HepG2 (cell line): ENCODE measurements around the gene CAPN15. TPM values are rescaled to one million over a fixed set of nuclear protein-coding genes. Genes with fewer than 3 reads are reported as not detected.
A peak's percentile ranks its signal among the peaks of the same experiment; 100 is the strongest.

Source experiments
- ATAC-seq: fragments of 200-7000 bp; cut with Tn5 transposase; 3 replicates; pipeline ENCODE4 v1.9.1; 2020; ENCODE audit warnings: mild to moderate bottlenecking, moderate library complexity
- BruUV-seq: library from RNA; stranded (reverse); fragments of 400-500 nt; replicated peaks from 2 replicates; lab custom pipeline; 2021; lab: Mats Ljungman, UMichigan
- CTCF ChIA-PET: fragments of 300-600 bp; formaldehyde crosslinking; extraction: SDS; loops from one replicate; lab custom pipeline; 2021; ENCODE audit warnings: low total read pairs, inconsistent platforms, low intra/inter-chr PET ratio; lab: Yijun Ruan, JAX
- POLR2A ChIA-PET: fragments of 350-600 bp; sonication (Branson Sonifier 250); formaldehyde crosslinking; loops from one replicate; lab custom pipeline; 2020; ENCODE audit warnings: antibody characterized with exemption, inconsistent platforms; lab: Yijun Ruan, JAX
- DNase-seq: peaks from one replicate; pipeline ENCODE4 v3.0.0-alpha.2; 2015; ENCODE audit warnings: low spot score
- FAIRE-seq: peaks from 3 replicates; lab custom pipeline; 2011; peaks lifted over from hg19 to GRCh38; lab: Jason Lieb, UNC
- H2AFZ ChIP-seq: one replicate; pipeline ENCODE4 v1.6.1; 2011; ENCODE audit warnings: low read length, inconsistent platforms
- H3K27ac ChIP-seq: fragments of 300-600 bp; 3 replicates; pipeline ENCODE4 v1.8.0; 2011; ENCODE audit warnings: mixed run types, mild to moderate bottlenecking, mixed read lengths, low read length, inconsistent platforms; ENCODE audit not compliant: insufficient read depth; ENCODE audit errors: extremely low read length
- H3K27me3 ChIP-seq, 2 experiments: fragments of 200-600 bp in 1 of 2; 2 replicates in 1 of 2; 3 replicates in 1 of 2; pipeline versions ENCODE4 v1.6.0 to v1.8.0; 2011; ENCODE audit warnings: low read length in 2 of 2, mild to moderate bottlenecking in 2 of 2, moderate library complexity in 2 of 2, inconsistent platforms in 1 of 2; ENCODE audit not compliant: insufficient read depth in 2 of 2, control insufficient read depth in 1 of 2
- H3K36me3 ChIP-seq, 2 experiments: fragments of 200-600 bp in 1 of 2; replicated peaks in 1 of 2; 2 replicates in 1 of 2; 3 replicates in 1 of 2; pipeline versions ENCODE4 v1.5.1 to v1.8.0; 2011; ENCODE audit warnings: low read length in 2 of 2, inconsistent platforms in 1 of 2; ENCODE audit not compliant: insufficient read depth in 2 of 2, control insufficient read depth in 1 of 2
- H3K4me1 ChIP-seq: 2 replicates; pipeline ENCODE4 v1.5.1; 2012; ENCODE audit warnings: low read length, inconsistent platforms; ENCODE audit not compliant: insufficient read depth
- H3K4me2 ChIP-seq: 2 replicates; pipeline ENCODE4 v1.6.0; 2011; ENCODE audit warnings: low read depth, low read length, inconsistent platforms
- H3K4me3 ChIP-seq, 3 experiments: fragments of 200-600 bp in 1 of 3; sonication (generic), shearing (Covaris generic) in 1 of 3; replicated peaks in 1 of 3; 2 replicates each; pipeline ENCODE4 v1.5.1; 2011 to 2016; ENCODE audit warnings: low read length in 3 of 3, inconsistent platforms in 2 of 3, low read depth in 2 of 3, mild to moderate bottlenecking in 2 of 3, control low read depth in 1 of 3, mixed read lengths in 1 of 3; ENCODE audit not compliant: insufficient read depth in 1 of 3
- H3K79me2 ChIP-seq: one replicate; pipeline ENCODE4 v1.6.1; 2011; ENCODE audit warnings: low read length, inconsistent platforms; ENCODE audit not compliant: insufficient read depth
- H3K9ac ChIP-seq: 2 replicates; pipeline ENCODE4 v1.6.0; 2011; ENCODE audit warnings: mild to moderate bottlenecking, low read depth, low read length, inconsistent platforms; ENCODE audit not compliant: insufficient read depth
- H3K9me3 ChIP-seq: 2 replicates; pipeline ENCODE4 v1.5.1; 2012; ENCODE audit warnings: mild to moderate bottlenecking, low read length
- H4K20me1 ChIP-seq: 2 replicates; pipeline ENCODE4 v1.6.0; 2011; ENCODE audit warnings: inconsistent platforms, mild to moderate bottlenecking, low read length, moderate library complexity; ENCODE audit not compliant: insufficient read depth
- CHD4 ChIP-seq: fragments of 200-600 bp; sonication (generic); IDR thresholded peaks from 2 replicates; pipeline ENCODE4 v1.7.0; 2017; ENCODE audit warnings: mild to moderate bottlenecking, low read length, borderline replicate concordance
- FOXA3 ChIP-seq: IDR thresholded peaks from 2 replicates; pipeline ENCODE4 v1.6.1; 2016; ENCODE audit warnings: missing genetic modification reagents, missing compliant biosample characterization
- HNRNPL ChIP-seq: fragments of 200-400 bp; formaldehyde crosslinking; IDR thresholded peaks from 2 replicates; pipeline ENCODE4 v1.6.1; 2017; ENCODE audit warnings: mild to moderate bottlenecking, low read depth, low read length
- MTA1 ChIP-seq: sonication (generic); formaldehyde crosslinking; IDR thresholded peaks from 2 replicates; pipeline ENCODE4 v1.4.0; 2020; ENCODE audit warnings: missing genetic modification reagents, mild to moderate bottlenecking, borderline replicate concordance
- MTF2 ChIP-seq: sonication (generic); formaldehyde crosslinking; IDR thresholded peaks from 2 replicates; pipeline ENCODE4 v1.5.0; 2020; ENCODE audit warnings: missing genetic modification reagents, borderline replicate concordance
- NPAS2 ChIP-seq: sonication (generic); formaldehyde crosslinking; IDR thresholded peaks from 2 replicates; pipeline ENCODE4 v1.8.0; 2022; ENCODE audit warnings: mild to moderate bottlenecking, missing genetic modification reagents, borderline replicate concordance
- POLR2AphosphoS2 ChIP-seq: IDR thresholded peaks from 2 replicates; pipeline ENCODE4 v1.6.1; 2011; ENCODE audit warnings: low read depth, low read length, improper control_type of control experiment
- RARA ChIP-seq: IDR thresholded peaks from 2 replicates; pipeline ENCODE4 v1.6.1; 2016; ENCODE audit warnings: missing genetic modification reagents, missing compliant biosample characterization
- YY1 ChIP-seq: IDR thresholded peaks from 2 replicates; pipeline ENCODE4 v1.6.1; 2011; ENCODE audit warnings: low read length, low read depth, moderate library complexity, mild to moderate bottlenecking; ENCODE audit not compliant: insufficient read depth, insufficient replicate concordance
- ZNF251 ChIP-seq: sonication (generic); formaldehyde crosslinking; IDR thresholded peaks from 2 replicates; pipeline ENCODE4 v1.9.0; 2021; ENCODE audit warnings: mild to moderate bottlenecking, missing genetic modification reagents
- ZNF615 ChIP-seq: sonication (generic); formaldehyde crosslinking; IDR thresholded peaks from 2 replicates; pipeline ENCODE4 v1.5.0; 2020; ENCODE audit warnings: mild to moderate bottlenecking, missing genetic modification reagents, borderline replicate concordance
- ZNF776 ChIP-seq: sonication (generic); formaldehyde crosslinking; IDR thresholded peaks from 2 replicates; pipeline ENCODE4 v1.4.0; 2020; ENCODE audit warnings: mild to moderate bottlenecking, missing genetic modification reagents
- WGBS: methylation state at CpG from one replicate; pipeline ENCODE4 v1.1.6; 2017; ENCODE audit warnings: low lambda C conversion rate; 5-methylcytosine and 5-hydroxymethylcytosine counted together
- in situ Hi-C: cut with HindIII; loops from 2 replicates; pipeline ENCODE4 v1.10.0; 2017; ENCODE audit warnings: low pct_unique_long_range_greater_than_20kb; ENCODE audit not compliant: extremely low pct_ligation_motif_present
- intact Hi-C: fragments of 100-400 bp; cut with micrococcal nuclease; formaldehyde crosslinking; loops from one replicate; pipeline ENCODE4 v1.10.0; 2022; ENCODE audit not compliant: unreplicated experiment
- polyA plus RNA-seq, 8 experiments: library from polyadenylated mRNA; depleted of rRNA in 3 of 8; stranded (reverse) in 7 of 8; unstranded in 1 of 8; fragments of >200 nt; fragmentation: Illumina TruSeq in 4 of 8; extraction: Trizol in 4 of 8; gene quantifications; 2 replicates each; pipeline versions ENCODE4 v1.2.1 to v1.2.3, GENCODE V29; 2011 to 2016; ENCODE audit warnings: low read depth in 4 of 8, missing spikeins in 1 of 8, mixed read lengths in 1 of 8; ENCODE audit not compliant: insufficient read depth in 1 of 8
- total RNA-seq, 5 experiments: library from RNA; depleted of rRNA; stranded (reverse); fragments of >200 nt; fragmentation: Illumina TruSeq; extraction: Trizol; gene quantifications; 2 replicates each; pipeline ENCODE4 v1.2.3, GENCODE V29; 2016; ENCODE audit warnings: low read depth in 1 of 5
- TF ChIP-seq, protein P1 (sequence below): IDR thresholded peaks from 2 replicates; pipeline ENCODE4 v1.6.1; 2016; ENCODE audit warnings: control low read depth
- TF ChIP-seq, protein P2 (sequence below): sonication (generic); formaldehyde crosslinking; IDR thresholded peaks from 2 replicates; pipeline ENCODE4 v1.5.0; 2020; ENCODE audit warnings: missing genetic modification reagents
- TF ChIP-seq, protein P3 (sequence below): sonication (generic); formaldehyde crosslinking; IDR thresholded peaks from 2 replicates; pipeline ENCODE4 v1.8.1; 2023; ENCODE audit warnings: mild to moderate bottlenecking, moderate library complexity, missing genetic modification reagents
- TF ChIP-seq, protein P4 (sequence below): sonication (generic); formaldehyde crosslinking; IDR thresholded peaks from 2 replicates; pipeline ENCODE4 v1.4.0; 2020; ENCODE audit warnings: missing genetic modification reagents
- TF ChIP-seq, protein P5 (sequence below), 2 experiments: sonication (generic) in 1 of 2; formaldehyde crosslinking in 1 of 2; IDR thresholded peaks; 2 replicates each; pipeline versions ENCODE4 v1.4.0 to v1.6.1; 2018 to 2020; ENCODE audit warnings: missing genetic modification reagents in 2 of 2, borderline replicate concordance in 1 of 2, low read depth in 1 of 2, mild to moderate bottlenecking in 1 of 2, missing biosample characterization in 1 of 2

Gene CAPN15
- total and polyA plus RNA-seq, 2 of the 13 experiments (the other 11 are each of a cell fraction or from before 2014, with no cell fraction given): 14.9 to 24.5 TPM

DNA sequence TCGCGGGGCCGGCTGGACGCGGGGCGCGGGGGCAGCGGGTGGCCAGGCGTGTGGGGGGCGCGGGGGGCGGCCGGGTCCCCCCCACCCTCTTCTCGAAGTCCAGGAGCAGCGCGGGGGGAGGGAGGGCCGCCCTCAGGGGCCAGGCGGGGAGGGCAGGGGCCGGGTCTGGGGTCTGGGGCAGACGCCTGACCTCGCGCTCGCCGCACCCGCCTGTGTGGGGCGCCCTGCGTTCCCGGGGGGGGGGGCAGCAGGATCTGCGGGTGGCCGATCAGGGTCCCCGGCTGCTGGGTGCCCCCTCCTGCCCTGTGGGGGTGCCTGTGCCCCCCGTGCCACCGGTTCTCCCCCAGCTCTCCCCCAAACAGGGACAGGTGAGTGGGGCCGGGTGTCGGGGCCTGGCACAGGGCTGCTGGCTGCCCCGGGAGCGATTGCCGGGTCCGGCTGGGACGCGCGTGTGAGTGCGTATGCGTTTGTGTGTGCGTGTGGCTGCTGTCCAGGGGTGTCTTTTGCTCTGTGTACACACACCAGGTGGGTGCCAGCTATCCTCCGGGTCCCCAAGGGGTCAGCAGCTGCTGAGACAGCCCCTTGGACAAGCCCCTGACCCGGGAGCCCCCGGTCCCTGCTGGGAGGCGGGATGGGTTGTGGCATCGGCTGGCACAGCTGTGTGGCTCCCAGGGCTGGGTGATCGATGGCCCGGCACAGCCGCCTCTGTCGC is 33.3 kb downstream of the CAPN15 start:
- FAIRE-seq: no peak
- ChIA-PET POLR2A (interaction anchor here (0.5 kb wide), 1 partner anchor 860 kb away, joined by 3 read pairs; no protein-coding TSS in a partner anchor), CTCF (no interaction called here)
- H3K9ac ChIP-seq: 0 out of 2 replicates have a peak overlapping the region, but pooled peaks have one; percentile 25
- H3K27ac ChIP-seq: no peak overlapping the region
- H3K4me3 ChIP-seq: peak overlapping the region in 2 of 3 experiments; percentile 25 to 46; a peak in 2 of 6 replicates
- in situ Hi-C loops (no loop called here), intact Hi-C loops (no loop called here)
- no peaks in the 10 kb centered on the region for H4K20me1 ChIP-seq
- no peak for ATAC-seq
- WGBS: 0% methylated on average over 2 of the region's 54 CpGs
- no peak overlapping the region for H2AFZ ChIP-seq
- BruUV-seq: no TSS peak
- peak overlapping the region; percentile 58 for H3K4me2 ChIP-seq
- no peaks in the 10 kb centered on the region for H3K79me2 ChIP-seq
- no peak for DNase-seq
- H3K36me3 ChIP-seq: no peaks in the 10 kb centered on the region
- peaks cover 17 to 61% of the 10 kb centered on the region in 2 experiments for H3K27me3 ChIP-seq
- peaks cover 72% of the 10 kb centered on the region for H3K4me1 ChIP-seq
- H3K9me3 ChIP-seq: no peaks in the 10 kb centered on the region
- TF ChIP-seq HNRNPL: 0 out of 2 replicates have a peak, but pooled peaks have one; percentile 35
- TF ChIP-seq FOXA3 (CRISPR knock-in tag): no peak
- TF ChIP-seq, protein P1, sequence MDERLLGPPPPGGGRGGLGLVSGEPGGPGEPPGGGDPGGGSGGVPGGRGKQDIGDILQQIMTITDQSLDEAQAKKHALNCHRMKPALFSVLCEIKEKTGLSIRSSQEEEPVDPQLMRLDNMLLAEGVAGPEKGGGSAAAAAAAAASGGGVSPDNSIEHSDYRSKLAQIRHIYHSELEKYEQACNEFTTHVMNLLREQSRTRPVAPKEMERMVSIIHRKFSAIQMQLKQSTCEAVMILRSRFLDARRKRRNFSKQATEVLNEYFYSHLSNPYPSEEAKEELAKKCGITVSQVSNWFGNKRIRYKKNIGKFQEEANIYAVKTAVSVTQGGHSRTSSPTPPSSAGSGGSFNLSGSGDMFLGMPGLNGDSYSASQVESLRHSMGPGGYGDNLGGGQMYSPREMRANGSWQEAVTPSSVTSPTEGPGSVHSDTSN (CRISPR knock-in tag): no peak
- no peak for TF ChIP-seq CHD4
- TF ChIP-seq YY1: no peak
- TF ChIP-seq POLR2AphosphoS2: no peak
- TF ChIP-seq ZNF776 (CRISPR knock-in tag): no peak
- no peak for TF ChIP-seq ZNF251 (CRISPR knock-in tag)
- TF ChIP-seq, protein P2, sequence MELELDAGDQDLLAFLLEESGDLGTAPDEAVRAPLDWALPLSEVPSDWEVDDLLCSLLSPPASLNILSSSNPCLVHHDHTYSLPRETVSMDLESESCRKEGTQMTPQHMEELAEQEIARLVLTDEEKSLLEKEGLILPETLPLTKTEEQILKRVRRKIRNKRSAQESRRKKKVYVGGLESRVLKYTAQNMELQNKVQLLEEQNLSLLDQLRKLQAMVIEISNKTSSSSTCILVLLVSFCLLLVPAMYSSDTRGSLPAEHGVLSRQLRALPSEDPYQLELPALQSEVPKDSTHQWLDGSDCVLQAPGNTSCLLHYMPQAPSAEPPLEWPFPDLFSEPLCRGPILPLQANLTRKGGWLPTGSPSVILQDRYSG (CRISPR knock-in tag): no peak
- no peak for TF ChIP-seq RARA (CRISPR knock-in tag)
- no peak for TF ChIP-seq NPAS2 (CRISPR knock-in tag)
- TF ChIP-seq, protein P3, sequence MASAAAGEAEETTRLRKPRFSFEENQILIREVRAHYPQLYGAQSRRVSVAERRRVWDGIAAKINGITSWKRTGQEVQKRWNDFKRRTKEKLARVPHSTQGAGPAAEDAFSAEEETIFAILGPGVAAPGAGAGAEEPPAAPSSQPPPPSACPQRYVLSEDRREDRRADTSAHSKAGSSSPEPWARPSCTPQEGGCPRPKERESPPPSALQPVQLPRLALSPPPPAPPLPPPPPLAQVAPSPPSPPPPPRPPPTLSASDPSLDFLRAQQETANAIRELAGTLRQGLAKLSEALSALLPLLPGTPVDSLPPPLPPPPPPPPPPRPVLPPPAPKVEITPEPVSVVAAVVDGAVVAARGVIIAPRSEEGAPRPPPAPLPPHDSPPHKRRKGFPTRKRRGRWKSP: no peak
- no peak for TF ChIP-seq ZNF615
- TF ChIP-seq, protein P4, sequence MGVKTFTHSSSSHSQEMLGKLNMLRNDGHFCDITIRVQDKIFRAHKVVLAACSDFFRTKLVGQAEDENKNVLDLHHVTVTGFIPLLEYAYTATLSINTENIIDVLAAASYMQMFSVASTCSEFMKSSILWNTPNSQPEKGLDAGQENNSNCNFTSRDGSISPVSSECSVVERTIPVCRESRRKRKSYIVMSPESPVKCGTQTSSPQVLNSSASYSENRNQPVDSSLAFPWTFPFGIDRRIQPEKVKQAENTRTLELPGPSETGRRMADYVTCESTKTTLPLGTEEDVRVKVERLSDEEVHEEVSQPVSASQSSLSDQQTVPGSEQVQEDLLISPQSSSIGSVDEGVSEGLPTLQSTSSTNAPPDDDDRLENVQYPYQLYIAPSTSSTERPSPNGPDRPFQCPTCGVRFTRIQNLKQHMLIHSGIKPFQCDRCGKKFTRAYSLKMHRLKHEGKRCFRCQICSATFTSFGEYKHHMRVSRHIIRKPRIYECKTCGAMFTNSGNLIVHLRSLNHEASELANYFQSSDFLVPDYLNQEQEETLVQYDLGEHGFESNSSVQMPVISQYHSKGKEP (CRISPR knock-in tag): no peak
- TF ChIP-seq, protein P5, sequence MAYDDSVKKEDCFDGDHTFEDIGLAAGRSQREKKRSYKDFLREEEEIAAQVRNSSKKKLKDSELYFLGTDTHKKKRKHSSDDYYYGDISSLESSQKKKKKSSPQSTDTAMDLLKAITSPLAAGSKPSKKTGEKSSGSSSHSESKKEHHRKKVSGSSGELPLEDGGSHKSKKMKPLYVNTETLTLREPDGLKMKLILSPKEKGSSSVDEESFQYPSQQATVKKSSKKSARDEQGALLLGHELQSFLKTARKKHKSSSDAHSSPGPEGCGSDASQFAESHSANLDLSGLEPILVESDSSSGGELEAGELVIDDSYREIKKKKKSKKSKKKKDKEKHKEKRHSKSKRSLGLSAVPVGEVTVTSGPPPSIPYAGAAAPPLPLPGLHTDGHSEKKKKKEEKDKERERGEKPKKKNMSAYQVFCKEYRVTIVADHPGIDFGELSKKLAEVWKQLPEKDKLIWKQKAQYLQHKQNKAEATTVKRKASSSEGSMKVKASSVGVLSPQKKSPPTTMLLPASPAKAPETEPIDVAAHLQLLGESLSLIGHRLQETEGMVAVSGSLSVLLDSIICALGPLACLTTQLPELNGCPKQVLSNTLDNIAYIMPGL (CRISPR knock-in tag; IDR thresholded peaks at IDR 0.05; ENCODE audit: borderline replicate concordance in 1 of 2, low read depth in 1 of 2): no peak
- peak; percentile 50; the same call in 1 of the 2 replicates for TF ChIP-seq MTF2 (CRISPR knock-in tag)
- 0 out of 2 replicates have a peak, but pooled peaks have one; percentile 41 for TF ChIP-seq MTA1 (CRISPR knock-in tag)
